GM19239 (cell line): ENCODE measurements around the gene LRMDA.
"Not testable (repeated sequence)": the region's sequence is repeated elsewhere in the genome, so short reads cannot be mapped to it uniquely, and the experiment has no call there.

ENCODE experiments used
- DNase-seq: peaks from one replicate; pipeline ENCODE4 v3.0.0; 2011; ENCODE audit warnings: low spot score; ENCODE audit not compliant: insufficient read length
- FAIRE-seq: peaks from 2 replicates; lab custom pipeline; 2011; peaks lifted over from hg19 to GRCh38; lab: Jason Lieb, UNC

LRMDA gene

DNA sequence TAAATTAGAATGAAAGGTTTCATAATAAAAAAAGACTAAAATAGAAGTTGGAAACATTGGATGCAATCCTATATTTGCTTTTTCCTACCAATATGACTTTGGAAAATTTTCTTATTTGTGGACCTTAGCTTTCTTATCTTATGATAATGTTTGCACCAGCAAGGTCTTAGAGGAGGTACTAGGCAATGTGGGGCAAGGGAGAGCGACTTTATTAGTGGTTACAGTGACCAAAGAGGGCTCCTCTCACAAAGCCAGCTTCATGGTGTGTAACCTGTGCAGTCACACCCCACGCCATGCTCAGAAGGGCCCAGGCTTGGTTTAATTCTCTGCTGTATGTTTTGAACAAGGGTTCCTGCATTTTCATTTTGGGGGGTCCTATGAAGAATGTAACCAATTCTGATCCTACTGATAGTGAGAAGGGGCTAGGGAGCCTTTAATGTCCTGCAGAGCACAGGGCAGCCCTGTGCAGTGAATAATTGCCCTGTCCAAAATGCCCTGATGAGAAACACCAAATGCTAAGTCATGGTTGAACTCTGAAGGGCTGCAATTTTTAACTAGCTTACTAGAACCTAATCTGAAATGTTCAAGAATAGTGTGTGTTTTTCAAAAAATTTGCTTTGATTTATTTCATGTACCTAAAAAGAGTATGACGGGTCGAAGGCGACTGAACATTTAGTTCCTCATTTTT, 1047.8 kb downstream of the LRMDA start:
- FAIRE-seq (no peak), DNase-seq (no peak)

DNA sequence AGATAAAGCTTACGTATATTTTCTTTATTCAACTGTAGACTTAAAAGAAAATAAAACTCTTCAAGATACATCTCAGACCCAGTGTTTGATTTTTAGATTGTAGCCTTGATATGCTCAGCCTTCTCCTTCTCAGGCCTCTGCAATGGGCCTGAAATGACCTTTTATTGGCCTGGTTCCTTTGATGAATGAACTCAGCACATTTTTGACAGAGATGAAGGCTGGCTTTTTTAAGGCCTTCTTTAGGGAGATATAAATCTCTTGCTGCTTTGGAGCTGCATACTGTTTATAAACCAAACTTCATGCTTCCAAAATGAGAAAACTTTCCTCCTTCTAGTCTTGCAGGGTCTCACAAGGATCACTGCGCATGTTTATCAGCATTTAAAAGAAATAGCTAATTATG, 1049.8 kb downstream of the LRMDA start:
- DNase-seq (no peak), FAIRE-seq (no peak)

DNA sequence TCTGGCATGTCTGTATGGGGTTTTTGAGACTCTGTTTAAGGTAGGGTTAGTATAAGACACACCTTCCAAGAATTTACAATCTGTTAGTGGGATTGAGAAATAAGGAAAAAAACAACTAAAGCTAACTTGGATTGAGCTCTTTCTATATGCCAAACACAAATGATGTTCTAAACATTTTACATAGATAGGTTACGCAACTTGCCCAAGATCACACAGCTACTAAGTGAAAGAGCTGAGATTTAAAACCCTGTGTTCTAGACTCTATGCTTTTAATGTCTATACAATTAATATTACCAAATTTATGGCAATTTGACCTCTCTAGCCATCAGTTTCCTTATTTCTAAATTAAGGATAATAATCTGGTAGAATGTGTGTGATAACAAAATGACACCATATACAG, 1056.2 kb downstream of the LRMDA start:
- FAIRE-seq (no peak), DNase-seq (no peak)

DNA sequence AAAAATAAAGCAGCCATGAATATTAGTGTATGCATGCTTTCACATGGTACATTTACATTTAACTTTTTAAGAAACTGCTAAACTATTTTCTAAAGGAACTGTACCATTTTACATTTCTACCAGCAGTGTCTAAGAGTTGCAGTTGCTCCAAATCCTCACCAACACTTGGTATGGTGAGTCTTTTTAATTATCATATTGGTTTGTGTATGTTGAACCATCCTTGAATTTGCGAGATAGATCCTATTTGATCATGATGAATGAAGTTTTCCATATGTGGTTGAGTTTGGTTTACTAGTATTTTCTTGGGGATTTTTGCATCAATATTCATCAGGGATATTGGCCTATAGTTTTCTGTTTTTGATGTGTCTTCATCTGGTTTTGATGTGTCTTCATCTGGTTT, 1057.2 kb downstream of the LRMDA start:
- DNase-seq (no peak), FAIRE-seq (no peak)

DNA sequence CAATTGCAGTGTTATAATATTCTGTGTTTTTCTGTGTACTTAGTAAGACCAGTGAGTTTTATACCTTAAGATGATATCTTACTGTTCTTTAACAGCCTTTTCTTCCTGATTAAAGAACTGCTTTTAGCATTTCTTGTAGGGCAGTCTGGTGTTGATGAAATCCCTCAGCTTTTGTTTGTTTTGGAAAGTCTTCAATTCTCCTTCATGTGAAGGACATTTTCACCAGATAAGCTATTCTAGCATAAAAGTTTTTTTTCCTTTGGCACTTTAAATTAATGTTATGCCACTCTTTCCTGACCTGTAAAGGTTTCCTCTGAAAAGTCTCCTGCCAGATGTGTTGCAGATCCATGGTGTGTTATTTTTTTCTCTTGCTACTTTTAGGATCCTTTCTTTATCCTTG, 1059.8 kb downstream of the LRMDA start:
- no peak for DNase-seq
- FAIRE-seq, result no peak

DNA sequence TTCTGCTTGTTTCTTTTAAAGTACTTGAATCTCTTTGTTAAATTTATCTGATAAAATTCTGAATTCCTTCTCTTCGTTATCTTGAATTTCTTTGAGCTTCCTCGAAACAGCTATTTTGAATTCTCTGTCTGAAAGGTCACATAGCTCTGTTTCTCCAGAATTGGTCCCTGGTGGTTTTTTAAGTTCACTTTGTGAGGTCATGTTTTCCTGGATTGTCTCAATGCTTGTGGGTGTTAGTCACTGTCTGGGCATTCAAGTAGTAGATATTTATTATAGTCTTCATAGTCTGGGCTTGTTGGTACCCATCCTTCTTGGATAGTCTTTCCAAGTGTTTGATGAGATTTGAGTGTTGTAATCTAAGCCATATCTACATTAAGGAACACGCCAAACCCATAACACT, 1060.6 kb downstream of the LRMDA start:
- DNase-seq, result no peak
- no peak for FAIRE-seq

DNA sequence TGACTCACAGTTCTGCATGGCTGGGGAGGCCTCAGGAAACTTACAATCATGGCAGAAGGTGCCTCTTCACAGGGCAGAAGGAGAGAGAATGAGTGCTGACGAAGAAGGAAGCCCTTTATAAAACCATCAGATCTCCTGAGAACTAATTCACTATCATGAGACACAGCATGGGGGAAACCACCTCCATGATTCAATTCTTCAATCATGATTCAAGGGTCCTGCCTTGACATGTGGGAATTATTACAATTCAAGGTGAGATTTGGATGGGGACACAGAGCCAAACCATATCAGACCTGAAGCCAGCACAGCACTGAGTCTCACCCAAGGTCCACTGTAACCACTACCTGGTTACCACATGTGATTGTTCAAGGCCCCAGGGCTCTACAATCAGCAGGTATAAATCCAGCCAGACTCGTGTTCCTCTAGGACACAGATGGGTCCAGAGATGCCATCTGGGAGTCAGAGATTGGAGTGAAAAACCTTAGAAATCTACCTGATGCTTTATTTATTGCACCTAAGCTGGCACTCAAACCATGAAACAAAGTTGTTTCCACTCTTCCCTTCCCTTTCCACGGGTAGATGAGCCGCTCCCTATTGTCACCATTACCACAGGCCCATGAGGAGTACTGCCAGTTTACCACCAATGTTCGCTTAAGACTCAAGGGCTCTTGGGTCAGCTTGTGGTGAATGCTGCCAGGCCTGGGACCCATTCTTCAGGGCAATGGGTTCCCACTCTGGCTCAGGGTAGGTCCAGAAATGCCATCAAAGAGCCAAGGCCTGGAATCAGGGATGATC, 1061.5 kb downstream of the LRMDA start:
- DNase-seq, result no peak
- no peak for FAIRE-seq

DNA sequence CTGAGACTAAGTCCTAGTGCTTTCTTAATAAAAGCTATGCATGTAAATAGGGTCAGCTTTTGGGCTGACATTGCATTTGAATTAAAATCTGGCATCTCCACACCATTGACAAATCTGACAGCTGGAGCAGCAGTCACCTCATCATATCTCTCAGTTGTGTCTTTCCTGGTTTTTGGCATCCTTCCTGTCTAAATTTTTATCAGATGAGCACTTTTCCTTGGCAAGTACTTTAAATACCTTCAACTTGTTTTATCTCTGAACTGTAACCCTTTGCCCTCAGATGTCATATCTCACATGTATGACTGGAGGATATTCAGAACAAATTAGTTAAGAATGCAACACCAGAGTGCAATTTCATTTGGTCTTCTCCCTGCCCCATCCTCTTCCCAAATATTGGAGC, 1066.2 kb downstream of the LRMDA start:
- no peak for FAIRE-seq
- DNase-seq, result no peak

DNA sequence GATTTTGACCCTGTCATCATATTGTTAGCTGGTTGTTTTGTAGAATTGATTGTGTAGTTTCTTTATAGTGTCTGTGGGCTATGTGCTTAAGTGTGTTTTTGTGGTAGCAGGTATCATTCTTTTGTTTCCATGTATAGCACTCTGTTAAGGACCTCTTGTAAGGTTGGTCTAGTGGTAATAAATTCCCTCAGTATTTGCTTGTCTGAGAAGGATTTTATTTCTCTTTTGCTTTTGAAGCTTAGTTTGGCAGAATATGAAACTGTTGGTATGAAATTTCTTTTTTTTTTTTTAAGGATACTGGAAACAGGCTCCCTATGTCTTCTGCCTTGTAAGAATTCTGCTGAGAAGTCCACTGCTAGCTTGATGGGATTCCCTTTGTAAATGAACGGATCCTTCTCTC, 1073.4 kb downstream of the LRMDA start:
- no peak for FAIRE-seq
- DNase-seq, result no peak

DNA sequence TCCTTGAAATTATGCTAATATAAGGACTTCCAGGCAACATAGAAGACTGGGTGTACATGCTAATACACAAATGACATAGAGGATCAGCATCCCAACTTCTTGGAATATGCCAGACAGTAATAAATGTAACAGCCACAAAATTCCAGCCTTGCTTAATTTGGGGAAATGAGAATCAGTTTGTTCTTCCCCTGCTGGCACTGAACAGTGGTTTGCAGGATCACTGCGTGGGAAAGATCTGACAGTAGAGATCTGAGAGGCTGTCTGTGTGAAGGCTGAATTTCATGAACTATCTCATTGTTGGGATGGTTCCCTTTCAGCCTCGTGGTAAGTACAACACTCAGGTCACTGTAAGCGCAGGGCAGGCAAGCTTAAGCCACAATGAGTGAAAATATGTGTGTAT, 1078.0 kb downstream of the LRMDA start:
- FAIRE-seq (no peak), DNase-seq (no peak)

DNA sequence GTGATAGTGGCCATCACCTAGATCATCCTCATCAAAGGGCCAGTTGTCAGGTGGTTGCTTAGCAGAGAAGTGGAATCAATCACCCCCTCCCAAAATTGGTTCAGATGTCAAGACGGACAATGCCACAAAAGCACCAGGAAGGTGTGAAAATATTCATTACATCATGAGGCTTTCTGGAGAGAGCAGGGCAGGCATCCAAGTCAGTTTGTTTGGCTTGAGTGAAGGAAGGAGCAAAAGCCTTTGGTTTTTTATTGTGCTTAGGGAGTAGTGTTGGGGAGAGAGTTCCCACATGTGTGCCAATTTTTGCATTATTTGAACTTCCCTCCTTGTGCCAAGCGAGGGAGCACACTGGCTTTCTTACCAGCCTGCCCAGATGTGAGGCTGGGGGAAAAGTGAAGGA, 1082.9 kb downstream of the LRMDA start:
- no peak for DNase-seq
- FAIRE-seq, result no peak

DNA sequence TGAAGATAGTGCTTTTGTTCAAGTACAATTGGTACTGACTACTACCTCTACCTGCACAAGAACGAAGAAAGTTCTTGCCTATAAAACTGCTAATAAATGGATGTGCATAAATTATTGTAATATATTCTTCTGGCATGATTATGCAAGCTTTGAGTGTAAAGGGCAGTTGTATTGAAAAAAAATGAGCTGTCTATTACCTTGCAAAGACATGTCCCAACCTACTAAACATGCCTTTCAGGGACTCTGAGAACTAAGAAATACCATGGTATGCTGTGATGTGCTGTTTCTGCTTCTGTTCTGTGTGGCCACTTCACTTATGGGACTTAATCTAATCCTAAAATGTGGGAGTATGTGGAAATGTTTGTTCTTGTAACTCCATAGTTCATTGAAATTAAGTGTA, 1083.4 kb downstream of the LRMDA start:
- DNase-seq (no peak), FAIRE-seq (no peak)

DNA sequence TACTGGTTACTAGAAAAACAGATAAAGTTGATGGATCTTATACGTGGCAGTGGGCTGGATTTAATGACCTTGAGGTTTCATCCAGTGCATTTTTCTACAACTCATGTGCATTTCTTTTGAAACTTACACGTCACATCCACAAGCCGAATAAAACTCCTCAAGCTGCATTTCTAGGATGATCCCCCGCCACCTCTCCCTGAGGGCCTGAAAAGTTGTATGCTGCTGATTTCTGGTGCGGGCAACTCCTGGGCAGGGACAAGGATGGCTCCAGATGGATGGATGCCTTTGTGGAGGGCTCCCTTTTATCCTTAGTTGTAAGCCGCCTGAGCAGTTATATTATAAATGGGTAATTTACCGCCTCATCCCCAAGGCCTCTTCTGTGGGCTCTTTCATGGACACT, 1091.1 kb downstream of the LRMDA start:
- FAIRE-seq (no peak), DNase-seq (no peak)

DNA sequence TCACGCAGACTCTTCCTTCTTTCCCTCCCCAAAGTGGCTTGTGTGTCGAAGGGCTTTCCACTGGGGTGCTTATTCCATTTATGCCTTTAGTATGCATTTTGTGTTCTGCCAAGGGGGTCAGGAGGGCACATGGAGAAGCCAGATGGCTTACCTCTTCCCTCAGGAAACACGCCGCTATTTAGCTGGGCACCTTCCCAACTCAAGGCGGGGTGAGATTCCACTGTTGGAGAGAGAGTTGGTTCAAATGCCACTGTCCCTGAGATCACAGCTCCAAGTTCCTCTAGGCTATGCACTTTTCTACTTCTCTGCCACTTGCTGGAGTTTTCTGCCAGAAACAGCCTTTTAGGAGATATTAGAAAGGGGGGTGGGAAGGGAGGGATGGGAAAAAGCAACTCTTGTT, 1091.8 kb downstream of the LRMDA start:
- FAIRE-seq (no peak), DNase-seq (no peak)

DNA sequence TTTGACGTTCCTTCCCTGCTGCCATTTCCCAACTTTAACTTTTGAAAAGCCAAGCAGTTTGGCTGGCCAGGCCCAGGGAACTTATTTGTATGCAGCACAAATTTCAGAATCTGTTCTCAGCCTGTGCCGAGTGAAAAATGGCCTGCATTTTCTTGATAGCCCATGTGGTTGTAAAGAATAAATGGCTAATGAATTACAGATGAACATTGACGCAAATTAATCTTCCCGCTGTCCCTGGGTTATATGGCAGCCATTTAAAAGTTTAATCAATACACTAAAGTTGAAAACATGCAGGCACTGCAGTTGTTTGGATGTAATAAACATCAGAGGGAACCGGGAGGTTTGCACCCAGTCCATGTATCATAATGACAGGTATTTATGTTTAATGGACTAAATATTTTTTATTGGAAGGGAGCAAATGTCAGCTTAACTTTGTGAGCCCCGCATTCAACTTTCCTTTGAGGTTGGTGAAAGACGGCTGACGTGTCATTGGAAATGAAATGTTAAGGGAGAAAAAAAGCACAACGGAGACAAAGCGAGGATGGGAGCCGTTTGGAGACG, 1092.4 kb downstream of the LRMDA start:
- FAIRE-seq (no peak), DNase-seq (no peak)

DNA sequence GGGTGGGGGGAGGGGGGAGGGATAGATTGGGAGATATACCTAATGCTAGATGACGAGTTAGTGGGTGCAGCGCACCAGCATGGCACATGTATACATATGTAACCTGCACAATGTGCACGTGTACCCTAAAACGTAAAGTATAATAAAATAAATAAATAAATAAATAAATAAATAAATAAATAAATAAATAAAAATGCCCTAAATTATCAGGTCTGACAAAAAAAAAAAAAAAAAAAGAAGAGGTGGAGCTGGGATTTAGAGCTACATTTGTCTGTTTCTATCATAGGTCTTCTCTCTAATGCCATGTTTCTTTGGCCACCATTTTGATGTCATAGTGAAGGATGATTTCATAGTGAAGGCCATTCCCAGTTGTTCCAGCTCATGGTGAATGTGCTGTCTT, 1095.4 kb downstream of the LRMDA start:
- FAIRE-seq, DNase-seq: not testable (repeated sequence)

DNA sequence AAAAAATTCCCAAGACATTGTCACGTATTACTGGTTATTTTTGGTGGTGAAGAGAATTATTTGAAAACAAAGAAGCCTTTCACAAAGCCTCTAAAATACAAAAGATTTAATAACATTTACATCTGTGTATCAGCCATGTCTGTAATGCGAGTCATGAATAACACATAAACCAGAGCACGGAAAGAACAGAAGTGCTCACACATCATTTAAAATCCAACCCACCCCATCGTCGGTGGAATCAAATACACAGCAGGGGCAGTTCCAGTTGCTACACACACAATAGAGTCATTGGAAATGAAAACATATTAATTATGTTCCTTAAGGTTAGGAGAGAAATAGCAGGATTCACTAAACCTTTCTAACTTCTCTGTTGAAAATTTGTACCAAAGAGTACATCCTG, 1108.9 kb downstream of the LRMDA start:
- no peak for FAIRE-seq
- no peak for DNase-seq

DNA sequence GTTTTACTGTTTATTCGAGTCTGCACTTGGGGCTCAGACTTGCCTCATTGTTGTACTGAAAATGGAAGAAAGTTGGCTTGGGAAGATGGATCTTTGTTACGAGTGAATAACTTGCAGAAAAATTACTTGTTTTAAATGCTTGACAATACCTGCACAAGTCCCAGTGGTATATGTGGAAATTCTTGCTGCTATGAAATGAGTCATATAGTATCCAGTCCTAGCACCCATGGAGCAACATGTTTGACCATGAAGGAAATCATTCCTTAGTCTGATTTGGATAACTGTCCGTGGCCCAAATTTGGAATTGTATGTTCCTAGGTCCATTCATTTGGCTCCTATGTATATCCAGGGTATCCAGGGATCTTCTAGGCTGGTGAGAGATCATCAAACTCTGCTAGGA, 1109.4 kb downstream of the LRMDA start:
- DNase-seq, result no peak
- no peak for FAIRE-seq

DNA sequence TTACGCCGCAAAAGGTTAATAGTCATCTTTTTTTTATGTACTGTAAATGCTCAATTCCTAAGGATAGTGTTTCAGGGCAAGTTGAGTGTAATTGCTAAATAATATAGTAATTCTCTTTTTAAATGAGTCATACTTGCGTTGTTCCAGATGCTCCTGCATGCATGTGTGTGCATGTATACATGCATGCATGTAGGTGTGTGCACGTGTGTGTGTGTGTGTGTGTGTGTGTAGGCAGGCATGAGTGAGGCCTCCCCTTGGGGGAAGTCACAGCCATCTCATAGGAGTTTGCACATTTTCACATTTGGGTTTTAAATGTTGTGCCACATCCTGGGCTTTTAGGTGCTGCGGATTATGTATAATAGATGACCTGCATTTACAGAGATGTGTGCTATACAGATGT, 1110.4 kb downstream of the LRMDA start:
- FAIRE-seq (no peak), DNase-seq (no peak)

DNA sequence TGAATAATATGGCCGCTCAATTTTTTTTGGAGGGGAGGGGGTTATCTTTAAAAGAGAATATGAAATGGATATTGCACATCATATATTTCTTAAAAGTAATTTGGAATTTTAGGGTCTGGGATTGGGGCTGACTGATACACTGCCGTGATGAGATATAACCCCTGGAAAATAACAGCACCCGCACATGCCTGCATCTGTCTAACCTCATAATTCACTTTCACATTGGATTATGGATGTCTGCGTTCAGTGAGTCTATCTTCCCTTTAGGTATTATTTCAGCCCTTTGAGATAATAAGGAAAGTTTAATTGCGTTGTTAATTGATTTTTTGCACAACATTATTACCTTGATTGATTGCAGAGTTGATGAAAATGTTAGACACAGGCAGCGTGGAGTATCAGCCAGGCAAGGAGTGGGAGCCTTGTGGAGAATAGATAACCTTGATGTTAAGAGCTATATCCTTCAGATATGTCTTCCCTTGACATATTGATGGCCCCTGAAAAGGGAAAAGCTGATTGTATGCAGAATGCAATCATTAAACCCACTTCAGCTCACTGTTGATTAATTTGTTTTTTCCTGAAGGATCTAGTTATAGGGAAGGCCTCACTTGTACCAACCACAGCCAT, 1111.0 kb downstream of the LRMDA start:
- FAIRE-seq, result no peak

DNA sequence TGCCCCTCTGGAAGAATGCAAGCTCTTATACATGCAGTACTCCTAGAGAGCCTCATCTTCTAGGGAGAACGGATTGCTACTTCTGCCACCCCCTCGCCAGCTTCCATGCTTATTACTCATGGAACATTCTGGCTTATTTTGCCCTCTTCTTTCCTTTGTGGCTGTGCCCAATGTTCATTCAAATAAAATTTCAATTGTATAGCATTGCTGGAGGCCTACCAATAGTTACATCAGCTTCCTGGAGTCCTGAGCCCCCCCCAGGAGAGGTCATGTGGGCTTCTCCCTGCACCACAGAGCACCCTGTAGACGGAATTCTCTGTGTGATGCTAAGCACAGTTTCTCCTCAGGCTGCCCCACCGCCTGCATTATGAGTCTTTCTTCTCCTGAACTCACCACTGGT, 1112.2 kb downstream of the LRMDA start:
- DNase-seq (no peak), FAIRE-seq (no peak)

More for the DNA sequence above, 1111.0 kb downstream of the LRMDA start:
- no peak for DNase-seq
